Stimulated activated naive CD8-positive, alpha-beta T cell treated with anti-CD3 and anti-CD28 coated beads, Interleukin-15, Interleukin-2, amounts not matched to agents 100 ng/mL and 50 ng/mL, for 24 hours (primary cell): ENCODE results near the gene TTC5.
"Not testable (repeated sequence)": the region's sequence is repeated elsewhere in the genome, so short reads cannot be mapped to it uniquely, and the experiment has no call there.

Experiments
- H3K27ac Mint-ChIP-seq: one replicate; pipeline ENCODE4 v1.8.0; 2021; ENCODE audit warnings: mild to moderate bottlenecking, mixed read lengths
- H3K27me3 Mint-ChIP-seq: one replicate; pipeline ENCODE4 v1.8.0; 2021; ENCODE audit warnings: mixed read lengths
- H3K36me3 Mint-ChIP-seq: one replicate; pipeline ENCODE4 v1.8.0; 2021; ENCODE audit warnings: low read depth, mixed read lengths
- H3K4me1 Mint-ChIP-seq: one replicate; pipeline ENCODE4 v1.8.0; 2021; ENCODE audit warnings: low read depth, mixed read lengths
- H3K4me3 Mint-ChIP-seq: one replicate; pipeline ENCODE4 v1.8.0; 2021; ENCODE audit warnings: mild to moderate bottlenecking, mixed read lengths
- H3K9me3 Mint-ChIP-seq: one replicate; pipeline ENCODE4 v1.8.0; 2021; ENCODE audit warnings: mixed read lengths

The TTC5 gene

GRCh38 chr14:20264361-20264760 is 41.4 kb downstream of the TTC5 start:
- not testable (repeated sequence) for H3K4me1 Mint-ChIP-seq

GRCh38 chr14:20262642-20263128 is 43.1 kb downstream of the TTC5 start:
- H3K36me3 Mint-ChIP-seq, result peaks cover 11% of the 10 kb centered on the region
- H3K27me3 Mint-ChIP-seq, result no peaks in the 10 kb centered on the region
- no peak overlapping the region for H3K27ac Mint-ChIP-seq
- H3K9me3 Mint-ChIP-seq, result no peaks in the 10 kb centered on the region
- no peak overlapping the region for H3K4me3 Mint-ChIP-seq
- H3K4me1 Mint-ChIP-seq, result no peaks in the 10 kb centered on the region

More at GRCh38 chr14:20264361-20264760, 41.4 kb downstream of the TTC5 start:
- H3K27ac Mint-ChIP-seq, H3K27me3 Mint-ChIP-seq, H3K9me3 Mint-ChIP-seq, H3K4me3 Mint-ChIP-seq: not testable (repeated sequence)
- H3K36me3 Mint-ChIP-seq, result peaks cover 11% of the 10 kb centered on the region

GRCh38 chr14:20247646-20248246 is 58.0 kb downstream of the TTC5 start:
- no peak overlapping the region for H3K4me3 Mint-ChIP-seq
- H3K9me3 Mint-ChIP-seq, result peaks cover 8% of the 10 kb centered on the region

More at GRCh38 chr14:20247646-20248246, 58.0 kb downstream of the TTC5 start:
- Mint-ChIP-seq H3K27me3 (no peaks in the 10 kb centered on the region), H3K36me3 (peaks cover 6% of the 10 kb centered on the region), H3K27ac (no peak overlapping the region), H3K4me1 (no peaks in the 10 kb centered on the region)
